Activated CD4-positive, alpha-beta T cell treated with anti-CD3 and anti-CD28 coated beads for 48 hours (primary cell): ENCODE measurements around the gene LINGO1.

ENCODE experiments used
- DNase-seq: peaks from one replicate; pipeline ENCODE4 v3.0.0-alpha.2; 2020

LINGO1 gene

DNA sequence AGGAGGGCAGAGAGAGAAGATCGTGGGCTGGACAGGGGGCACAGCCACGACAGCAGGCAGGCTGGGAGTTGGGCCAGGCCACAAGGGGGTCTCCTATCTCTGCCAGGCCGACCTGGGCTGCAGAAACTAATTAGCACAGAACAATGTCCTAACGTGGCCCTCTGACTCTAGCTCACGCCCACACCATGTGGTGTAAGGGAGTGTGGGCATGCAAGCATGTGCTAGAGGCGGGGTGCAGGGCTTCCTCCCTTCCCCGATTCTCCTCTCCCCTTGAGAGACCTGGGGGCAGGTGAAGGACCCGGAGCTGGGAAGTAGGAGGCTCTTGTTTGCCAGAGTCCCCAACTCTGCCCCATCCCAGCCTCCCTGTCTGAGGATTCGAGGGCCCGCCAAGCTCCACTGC, 65.5 kb downstream of the LINGO1 start:
- DNase-seq, result no peak

DNA sequence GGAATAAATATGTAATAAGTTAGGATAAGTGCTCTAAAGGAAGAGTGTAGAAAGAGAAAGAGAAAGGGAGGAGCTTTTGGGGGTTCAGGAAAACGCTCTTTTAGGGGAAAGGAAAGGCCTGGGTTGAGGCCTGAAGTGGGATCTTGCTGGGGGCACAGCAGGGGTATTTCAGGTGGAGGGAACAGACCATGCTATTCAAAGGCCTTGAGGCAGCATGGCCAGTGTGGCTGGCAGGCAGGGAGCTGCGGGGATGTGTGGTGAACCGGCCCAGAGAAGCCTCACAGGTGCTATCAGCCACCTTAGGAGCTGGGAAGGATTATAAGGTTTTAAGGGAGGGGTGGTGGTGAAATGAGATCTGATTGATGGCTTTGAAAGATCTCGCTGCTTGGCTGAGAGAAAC, 66.6 kb downstream of the LINGO1 start:
- no peak for DNase-seq

DNA sequence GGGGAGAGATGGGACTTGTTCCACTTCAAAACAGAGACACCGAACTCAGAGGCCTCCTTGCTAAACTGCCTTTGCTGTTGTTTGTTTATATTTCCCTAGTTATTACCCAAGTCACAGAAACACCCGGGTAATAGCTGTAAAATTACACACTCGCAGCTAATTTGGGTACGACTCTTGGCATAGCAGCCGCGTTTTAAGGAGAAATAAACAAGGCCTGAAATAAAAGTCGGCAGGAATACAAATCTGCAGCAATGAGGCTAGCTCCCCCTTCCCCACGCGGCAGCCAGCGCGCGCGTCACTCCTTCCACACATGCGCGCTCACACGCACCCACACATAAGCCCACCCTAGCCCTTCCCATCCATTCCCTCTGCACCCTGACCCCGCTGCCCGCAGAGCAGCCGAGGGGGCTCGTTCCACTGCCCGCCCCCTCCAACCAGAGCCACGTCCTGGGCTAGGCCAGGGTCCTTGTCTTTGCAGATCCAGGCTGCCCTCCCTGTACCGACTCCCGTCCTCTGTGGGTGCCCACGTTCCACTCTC, 67.3 kb downstream of the LINGO1 start:
- DNase-seq, result no peak

DNA sequence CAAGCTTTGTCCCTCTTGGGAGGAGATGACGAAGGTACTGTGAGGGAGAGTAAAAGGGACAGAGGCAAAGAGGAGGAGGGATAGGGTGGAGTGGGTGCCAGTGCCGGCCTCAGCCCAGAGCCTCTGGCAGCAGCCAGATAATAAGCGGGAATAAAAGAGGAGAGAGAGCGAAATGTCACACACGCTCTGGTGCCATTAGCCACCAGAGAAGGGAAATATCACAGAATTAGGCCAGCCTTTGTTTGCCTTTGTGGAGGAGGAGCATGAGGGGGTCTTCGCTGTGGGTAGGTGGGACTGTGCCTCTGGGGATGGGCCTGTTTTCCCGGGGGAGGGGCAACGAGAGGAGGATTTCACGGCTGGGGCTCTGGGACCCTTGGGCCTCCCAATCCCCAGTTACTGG, 67.8 kb downstream of the LINGO1 start:
- DNase-seq, result no peak

DNA sequence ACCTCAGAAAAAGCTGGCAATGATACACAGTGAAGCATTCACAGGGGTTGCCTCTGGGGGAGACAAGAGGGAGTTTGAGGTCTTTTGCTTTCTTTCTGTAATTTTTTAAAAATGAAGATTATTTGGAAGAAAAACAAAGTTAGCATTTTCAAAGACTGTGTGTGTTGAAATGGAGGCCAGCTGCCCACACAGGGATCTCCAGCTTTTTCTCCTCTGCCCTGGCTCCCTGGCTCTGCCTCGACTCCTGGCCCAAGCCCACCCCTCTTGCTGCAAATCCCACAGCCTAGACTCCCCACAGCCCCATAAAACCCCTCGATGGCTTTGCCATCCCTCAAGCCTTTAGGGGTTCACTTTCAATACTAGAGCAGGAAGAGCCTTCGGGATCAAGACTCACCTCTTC, 68.4 kb downstream of the LINGO1 start:
- no peak for DNase-seq

DNA sequence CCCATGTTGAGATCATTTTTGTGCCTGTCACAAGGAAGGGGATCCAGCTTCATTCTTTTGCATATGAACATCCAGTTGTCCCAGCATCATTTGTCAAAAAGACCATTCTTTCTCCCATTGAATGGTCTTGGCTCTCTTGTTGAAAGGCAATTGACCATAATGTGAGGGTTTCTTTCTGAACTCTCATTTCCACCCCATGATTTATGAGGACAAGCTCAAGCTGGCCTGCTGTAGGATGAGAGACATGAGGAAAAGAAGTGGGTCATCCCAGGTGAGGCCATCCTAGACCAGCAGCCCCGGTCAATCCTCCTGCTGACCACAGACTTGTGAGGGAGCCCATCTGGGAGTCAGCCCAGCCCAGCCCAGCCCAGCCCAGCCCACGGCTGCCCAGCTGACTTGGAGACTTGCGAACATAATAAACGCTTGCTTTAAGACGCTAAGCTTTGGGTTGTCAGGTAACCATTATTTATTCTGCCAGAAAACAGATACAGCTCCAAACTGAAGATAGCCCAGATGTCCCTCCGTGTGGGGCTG, 69.0 kb downstream of the LINGO1 start:
- no peak for DNase-seq
